OCI-LY7 (cell line): ENCODE data around the gene RNF115. TPM values are rescaled to one million over a fixed set of nuclear protein-coding genes. Genes with fewer than 3 reads are reported as not detected.
"Not testable (repeated sequence)": the region's sequence is repeated elsewhere in the genome, so short reads cannot be mapped to it uniquely, and the experiment has no call there.

Experiments
- BruUV-seq: library from RNA; stranded (reverse); fragments of 400-500 nt; replicated peaks from 2 replicates; lab custom pipeline; 2021; lab: Mats Ljungman, UMichigan
- CTCF ChIA-PET: fragments of 300-600 bp; sonication (Branson Sonifier 250); formaldehyde crosslinking; loops from one replicate; lab custom pipeline; 2022; ENCODE audit warnings: antibody characterized with exemption; ENCODE audit not compliant: unreplicated experiment; lab: Charles Lee
- POLR2A ChIA-PET: fragments of 300-600 bp; sonication (Branson Sonifier 250); formaldehyde crosslinking; loops from one replicate; lab custom pipeline; 2022; ENCODE audit warnings: antibody characterized with exemption; lab: Charles Lee
- DNase-seq: peaks from one replicate; pipeline ENCODE4 v3.0.0-alpha.2; 2015; ENCODE audit warnings: low spot score
- H2AFZ ChIP-seq: fragments of 200-600 bp; sonication (generic), shearing (Covaris generic); 2 replicates; pipeline ENCODE4 v1.6.1; 2014; ENCODE audit warnings: mild to moderate bottlenecking, antibody characterized with exemption, low read length, moderate library complexity
- H3K27ac ChIP-seq: fragments of 200-600 bp; sonication (generic); 2 replicates; pipeline ENCODE4 v1.5.1; 2014; ENCODE audit warnings: mixed run types, low read depth, mild to moderate bottlenecking, moderate library complexity, low read length, inconsistent platforms; ENCODE audit not compliant: poor library complexity, severe bottlenecking
- H3K36me3 ChIP-seq: fragments of 200-600 bp; sonication (generic); 2 replicates; pipeline ENCODE4 v1.6.1; 2014; ENCODE audit warnings: mild to moderate bottlenecking, antibody characterized with exemption, low read length, moderate library complexity, mixed read lengths; ENCODE audit not compliant: insufficient read depth
- H3K4me1 ChIP-seq: fragments of 200-600 bp; sonication (generic); 2 replicates; pipeline ENCODE4 v1.5.1; 2014; ENCODE audit warnings: mild to moderate bottlenecking, low read length; ENCODE audit not compliant: insufficient read depth, poor library complexity, severe bottlenecking
- H3K4me2 ChIP-seq: fragments of 200-600 bp; sonication (generic); 2 replicates; pipeline ENCODE4 v1.6.1; 2014; ENCODE audit warnings: mild to moderate bottlenecking, low read length
- H3K4me3 ChIP-seq: fragments of 200-600 bp; sonication (generic); 2 replicates; pipeline ENCODE4 v1.5.1; 2014; ENCODE audit warnings: mild to moderate bottlenecking, low read depth, low read length; ENCODE audit not compliant: poor library complexity, severe bottlenecking
- H3K79me2 ChIP-seq: fragments of 200-600 bp; sonication (generic); 2 replicates; pipeline ENCODE4 v1.6.1; 2016; ENCODE audit warnings: low read depth, mild to moderate bottlenecking, low read length, moderate library complexity, mixed read lengths; ENCODE audit not compliant: insufficient read depth
- H3K9me2 ChIP-seq: fragments of 200-600 bp; sonication (generic); 2 replicates; pipeline ENCODE4 v1.6.1; 2016; ENCODE audit warnings: mild to moderate bottlenecking, low read length, mixed read lengths; ENCODE audit not compliant: insufficient read depth
- H3K9me3 ChIP-seq: fragments of 200-600 bp; sonication (generic); 2 replicates; pipeline ENCODE4 v1.6.1; 2014; ENCODE audit warnings: mild to moderate bottlenecking, mixed run types, low read length, mixed read lengths
- H4K20me1 ChIP-seq: fragments of 200-600 bp; sonication (generic); 2 replicates; pipeline ENCODE4 v1.6.1; 2014; ENCODE audit warnings: mild to moderate bottlenecking, antibody characterized with exemption, low read length, moderate library complexity, mixed read lengths; ENCODE audit not compliant: insufficient read depth
- EZH2phosphoT487 ChIP-seq: fragments of 200-600 bp; sonication (generic); IDR thresholded peaks from 2 replicates; pipeline ENCODE4 v1.6.1; 2018; ENCODE audit warnings: low read depth, borderline replicate concordance, mild to moderate bottlenecking, mixed run types, antibody characterized with exemption, low read length, moderate library complexity, mixed read lengths
- intact Hi-C: fragments of 100-400 bp; cut with micrococcal nuclease; formaldehyde crosslinking; loops from one replicate; pipeline ENCODE4 v1.10.0; 2022; ENCODE audit not compliant: unreplicated experiment
- total RNA-seq, 2 experiments: library from RNA; depleted of rRNA in 1 of 2; stranded (reverse); fragments of >200 nt in 1 of 2; shearing (Covaris generic) in 1 of 2; gene quantifications; 2 replicates each; pipeline ENCODE4 v1.2.3, GENCODE V29; 2014 to 2022
- TF ChIP-seq, protein P1 (sequence below): fragments of 200-600 bp; sonication (generic); conservative IDR thresholded peaks from 2 replicates; pipeline ENCODE4 v1.5.1; 2014; ENCODE audit warnings: mild to moderate bottlenecking, antibody characterized with exemption, low read length, moderate library complexity, mixed read lengths

Gene RNF115
- total RNA-seq, 2 experiments from 2014 or later, result 14.8 to 24.0 TPM

DNA sequence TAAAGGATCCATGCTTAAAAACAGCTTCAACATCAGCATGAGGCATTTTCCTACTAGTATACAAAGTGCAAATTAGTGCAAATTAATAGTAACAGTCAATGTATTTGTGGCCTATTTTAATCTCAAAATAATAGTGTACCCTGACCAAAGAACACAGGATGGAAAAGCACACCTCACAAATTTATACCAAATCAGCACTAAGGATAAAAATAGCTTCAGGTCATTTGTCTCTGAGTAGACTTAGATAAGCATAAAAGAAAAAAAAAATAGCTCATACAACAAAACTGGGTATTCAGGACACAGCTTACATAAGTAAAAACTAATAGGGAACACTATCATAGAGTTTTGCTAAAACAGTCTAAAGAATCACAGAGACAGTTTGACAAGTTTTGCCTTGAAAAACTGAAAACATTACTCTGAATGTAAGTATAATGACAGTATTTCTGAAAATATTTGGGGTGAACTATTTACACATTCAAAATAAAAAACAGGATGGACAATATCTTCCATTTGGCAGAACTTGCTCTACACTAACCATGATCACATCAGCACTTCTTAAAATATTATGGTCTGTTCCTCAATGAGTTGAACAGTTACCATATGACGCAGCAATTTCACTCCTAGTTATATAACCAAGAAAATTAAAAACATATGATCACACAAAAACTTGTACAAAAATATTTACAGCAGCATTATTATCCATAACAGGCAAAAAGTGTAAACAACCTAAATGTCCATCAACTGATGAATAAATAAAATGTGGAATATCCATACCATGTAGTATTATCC lies 46.3 kb downstream of the RNF115 start:
- H4K20me1 ChIP-seq, result no peaks in the 10 kb centered on the region
- ChIA-PET CTCF (no interaction called here), POLR2A (interaction anchor here (0.6 to 1.1 kb wide), 2 partner anchors 13 to 16 kb away, joined by 3 to 4 read pairs; no protein-coding TSS in a partner anchor)
- intact Hi-C loops, result no loop called here
- peaks cover 10% of the 10 kb centered on the region for H3K36me3 ChIP-seq
- TSS peak; percentile 10 for BruUV-seq
- no peak for DNase-seq
- H3K9me3 ChIP-seq, result no peaks in the 10 kb centered on the region
- no peak overlapping the region for H2AFZ ChIP-seq
- no peaks in the 10 kb centered on the region for H3K79me2 ChIP-seq
- no peaks in the 10 kb centered on the region for H3K4me1 ChIP-seq
- H3K9me2 ChIP-seq, result no peaks in the 10 kb centered on the region
- no peak overlapping the region for H3K27ac ChIP-seq
- H3K4me2 ChIP-seq, result no peak overlapping the region
- TF ChIP-seq EZH2phosphoT487, result no peak
- TF ChIP-seq, protein P1, sequence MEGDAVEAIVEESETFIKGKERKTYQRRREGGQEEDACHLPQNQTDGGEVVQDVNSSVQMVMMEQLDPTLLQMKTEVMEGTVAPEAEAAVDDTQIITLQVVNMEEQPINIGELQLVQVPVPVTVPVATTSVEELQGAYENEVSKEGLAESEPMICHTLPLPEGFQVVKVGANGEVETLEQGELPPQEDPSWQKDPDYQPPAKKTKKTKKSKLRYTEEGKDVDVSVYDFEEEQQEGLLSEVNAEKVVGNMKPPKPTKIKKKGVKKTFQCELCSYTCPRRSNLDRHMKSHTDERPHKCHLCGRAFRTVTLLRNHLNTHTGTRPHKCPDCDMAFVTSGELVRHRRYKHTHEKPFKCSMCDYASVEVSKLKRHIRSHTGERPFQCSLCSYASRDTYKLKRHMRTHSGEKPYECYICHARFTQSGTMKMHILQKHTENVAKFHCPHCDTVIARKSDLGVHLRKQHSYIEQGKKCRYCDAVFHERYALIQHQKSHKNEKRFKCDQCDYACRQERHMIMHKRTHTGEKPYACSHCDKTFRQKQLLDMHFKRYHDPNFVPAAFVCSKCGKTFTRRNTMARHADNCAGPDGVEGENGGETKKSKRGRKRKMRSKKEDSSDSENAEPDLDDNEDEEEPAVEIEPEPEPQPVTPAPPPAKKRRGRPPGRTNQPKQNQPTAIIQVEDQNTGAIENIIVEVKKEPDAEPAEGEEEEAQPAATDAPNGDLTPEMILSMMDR, result no peak
- H3K4me3 ChIP-seq, result no peak overlapping the region

DNA sequence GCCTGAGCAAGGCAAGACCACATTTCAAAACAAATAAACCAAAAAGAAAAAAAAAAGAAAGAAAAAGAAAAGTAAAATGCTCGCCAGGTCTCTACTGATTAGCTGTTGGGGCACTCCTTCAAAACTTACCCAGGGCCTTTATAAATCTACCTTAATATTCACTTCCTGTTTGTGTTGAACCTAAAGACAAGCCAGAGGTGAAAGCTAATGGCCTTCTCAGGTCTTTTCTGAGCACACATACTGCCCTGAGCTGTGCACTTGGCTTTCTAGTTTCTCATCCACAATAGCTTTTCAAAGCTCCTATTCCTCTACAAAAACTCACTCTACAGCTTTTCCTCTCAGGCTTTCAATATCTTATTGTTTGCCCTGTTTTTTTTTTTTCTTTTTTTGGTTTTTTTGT lies 50.5 kb downstream of the RNF115 start:
- DNase-seq, result no peak
- CTCF ChIA-PET, result no interaction called here
- no peak overlapping the region for H3K4me2 ChIP-seq
- no peaks in the 10 kb centered on the region for H4K20me1 ChIP-seq
- H3K4me1 ChIP-seq, result no peaks in the 10 kb centered on the region
- H2AFZ ChIP-seq, result no peak overlapping the region
- H3K27ac ChIP-seq, result no peak overlapping the region
- POLR2A ChIA-PET, result interaction anchor here (0.7 to 1.0 kb wide), 4 partner anchors 15 to 73 kb away, joined by 3 read pairs; no protein-coding TSS in a partner anchor
- no TSS peak for BruUV-seq
- H3K9me3 ChIP-seq, result no peaks in the 10 kb centered on the region
- no peak overlapping the region for H3K4me3 ChIP-seq
- H3K79me2 ChIP-seq, result no peaks in the 10 kb centered on the region
- intact Hi-C loops, result no loop called here
- no peaks in the 10 kb centered on the region for H3K9me2 ChIP-seq
- H3K36me3 ChIP-seq, result peaks cover 39% of the 10 kb centered on the region
- TF ChIP-seq, protein P1, result no peak
- no peak for TF ChIP-seq EZH2phosphoT487

DNA sequence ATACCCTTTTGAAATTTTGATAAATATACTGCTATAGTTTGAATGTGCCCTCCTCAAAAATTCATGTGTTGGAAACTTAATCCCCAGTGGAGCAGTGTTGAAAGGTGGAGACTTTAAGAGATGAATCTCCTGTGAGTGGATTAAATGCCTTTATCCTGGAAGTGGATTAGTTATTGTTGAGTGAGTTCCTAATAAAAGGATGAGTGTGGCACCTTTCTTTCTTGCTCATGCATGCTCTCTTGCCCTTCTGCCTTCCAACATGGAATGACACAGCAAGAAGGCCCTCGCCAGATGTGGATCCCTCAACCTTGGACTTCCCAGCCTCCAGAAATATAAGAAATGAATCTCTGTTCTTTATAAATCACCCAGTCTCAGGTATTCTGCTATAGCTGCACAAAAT lies 52.8 kb downstream of the RNF115 start:
- POLR2A ChIA-PET, result no interaction called here

DNA sequence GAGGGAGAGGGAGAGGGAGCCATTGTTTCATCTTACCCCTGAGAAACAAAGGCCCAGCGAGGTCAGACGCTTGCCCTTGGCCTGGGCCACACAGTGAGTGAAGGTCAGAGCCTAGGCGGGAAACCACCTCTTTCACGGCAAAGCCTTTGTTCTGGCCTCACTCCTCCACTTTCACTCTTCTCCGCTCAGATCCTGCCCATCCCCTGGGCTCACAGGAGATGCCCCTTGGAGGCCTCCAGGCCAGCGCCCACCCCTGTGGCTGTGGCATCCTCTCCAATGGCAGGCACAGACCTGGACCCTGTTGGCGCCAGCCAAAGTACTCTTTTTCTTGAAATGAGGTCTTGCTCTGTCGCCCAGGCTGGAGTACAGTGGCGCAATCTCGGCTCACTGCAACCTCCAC lies 55.9 kb downstream of the RNF115 start:
- intact Hi-C loops, H3K9me2 ChIP-seq, H3K4me3 ChIP-seq, CTCF ChIA-PET, H3K79me2 ChIP-seq, H3K4me1 ChIP-seq, H3K9me3 ChIP-seq, H3K27ac ChIP-seq, BruUV-seq, H2AFZ ChIP-seq, DNase-seq, POLR2A ChIA-PET, H3K4me2 ChIP-seq, H4K20me1 ChIP-seq: not testable (repeated sequence)
- H3K36me3 ChIP-seq, result peaks cover 64% of the 10 kb centered on the region

More for the DNA sequence above, 52.8 kb downstream of the RNF115 start:
- H3K4me3 ChIP-seq, result no peak overlapping the region
- H2AFZ ChIP-seq, result no peak overlapping the region
- H3K27ac ChIP-seq, result no peak overlapping the region
- no peaks in the 10 kb centered on the region for H3K9me3 ChIP-seq
- intact Hi-C loops, result no loop called here
- H3K9me2 ChIP-seq, result no peaks in the 10 kb centered on the region
- no peaks in the 10 kb centered on the region for H3K79me2 ChIP-seq
- CTCF ChIA-PET, result no interaction called here
- no peak overlapping the region for H3K4me2 ChIP-seq
- no peaks in the 10 kb centered on the region for H4K20me1 ChIP-seq
- no peaks in the 10 kb centered on the region for H3K4me1 ChIP-seq
- DNase-seq, result no peak
- BruUV-seq, result no TSS peak
- H3K36me3 ChIP-seq, result peaks cover 45% of the 10 kb centered on the region
- TF ChIP-seq, protein P1, result no peak
- TF ChIP-seq EZH2phosphoT487, result no peak
